Activated CD8-positive, alpha-beta memory T cell treated with anti-CD3 and anti-CD28 coated beads, Interleukin-2, amount 50 U/mL, for 1 hour (primary cell): ENCODE measurements around the gene SPIRE1.
"Not testable (repeated sequence)": the region's sequence is repeated elsewhere in the genome, so short reads cannot be mapped to it uniquely, and the experiment has no call there.

Experiments
- DNase-seq: peaks from one replicate; pipeline ENCODE4 v3.0.0-alpha.2; 2020; ENCODE audit errors: extremely low read depth

The SPIRE1 gene

GRCh38 chr18:12552879-12553242 lies 105.0 kb downstream of the SPIRE1 start:
- no peak for DNase-seq

- DNase-seq, result not testable (repeated sequence)
These were observed 105.7 kb downstream of the SPIRE1 start for GRCh38 chr18:12551943-12552878.

GRCh38 chr18:12551466-12551865 lies 106.4 kb downstream of the SPIRE1 start:
- DNase-seq, result not testable (repeated sequence)

GRCh38 chr18:12543697-12544096 lies 114.2 kb downstream of the SPIRE1 start:
- DNase-seq, result no peak

- no peak for DNase-seq
These were observed 117.2 kb downstream of the SPIRE1 start for GRCh38 chr18:12540751-12541150.

- not testable (repeated sequence) for DNase-seq
These were observed 118.7 kb downstream of the SPIRE1 start for GRCh38 chr18:12539158-12539557.

- no peak for DNase-seq
These were observed 123.1 kb downstream of the SPIRE1 start for GRCh38 chr18:12534820-12535219.

- DNase-seq, result no peak
These were observed 125.2 kb downstream of the SPIRE1 start for GRCh38 chr18:12532661-12533060.

GRCh38 chr18:12531749-12532148 lies 126.2 kb downstream of the SPIRE1 start:
- DNase-seq, result no peak

GRCh38 chr18:12520442-12520992 lies 137.4 kb downstream of the SPIRE1 start:
- DNase-seq, result no peak

GRCh38 chr18:12518832-12519531 lies 138.9 kb downstream of the SPIRE1 start:
- DNase-seq, result no peak

GRCh38 chr18:12518326-12518725 lies 139.6 kb downstream of the SPIRE1 start:
- DNase-seq, result no peak

- no peak for DNase-seq
These were observed 140.6 kb downstream of the SPIRE1 start for GRCh38 chr18:12517142-12517825.

GRCh38 chr18:12516049-12516630 lies 141.8 kb downstream of the SPIRE1 start:
- no peak for DNase-seq

GRCh38 chr18:12515550-12515949 lies 142.4 kb downstream of the SPIRE1 start:
- no peak for DNase-seq

- no peak for DNase-seq
These were observed 150.9 kb downstream of the SPIRE1 start for GRCh38 chr18:12507007-12507406.

- DNase-seq, result no peak
These were observed 156.9 kb downstream of the SPIRE1 start for GRCh38 chr18:12500986-12501385.

GRCh38 chr18:12497839-12498238 lies 160.1 kb downstream of the SPIRE1 start:
- no peak for DNase-seq

- no peak for DNase-seq
These were observed 160.6 kb downstream of the SPIRE1 start for GRCh38 chr18:12497296-12497695.

- no peak for DNase-seq
These were observed 165.0 kb downstream of the SPIRE1 start for GRCh38 chr18:12492907-12493306.

- no peak for DNase-seq
These were observed 166.1 kb downstream of the SPIRE1 start for GRCh38 chr18:12491611-12492435.
